ENCODE results near the gene TBL1Y. TPM values are rescaled to one million over a fixed set of nuclear protein-coding genes. Genes with fewer than 3 reads are reported as not detected.

The TBL1Y gene
- total RNA-seq, 1 donor from 2014 or later: 0.64 TPM

DNA sequence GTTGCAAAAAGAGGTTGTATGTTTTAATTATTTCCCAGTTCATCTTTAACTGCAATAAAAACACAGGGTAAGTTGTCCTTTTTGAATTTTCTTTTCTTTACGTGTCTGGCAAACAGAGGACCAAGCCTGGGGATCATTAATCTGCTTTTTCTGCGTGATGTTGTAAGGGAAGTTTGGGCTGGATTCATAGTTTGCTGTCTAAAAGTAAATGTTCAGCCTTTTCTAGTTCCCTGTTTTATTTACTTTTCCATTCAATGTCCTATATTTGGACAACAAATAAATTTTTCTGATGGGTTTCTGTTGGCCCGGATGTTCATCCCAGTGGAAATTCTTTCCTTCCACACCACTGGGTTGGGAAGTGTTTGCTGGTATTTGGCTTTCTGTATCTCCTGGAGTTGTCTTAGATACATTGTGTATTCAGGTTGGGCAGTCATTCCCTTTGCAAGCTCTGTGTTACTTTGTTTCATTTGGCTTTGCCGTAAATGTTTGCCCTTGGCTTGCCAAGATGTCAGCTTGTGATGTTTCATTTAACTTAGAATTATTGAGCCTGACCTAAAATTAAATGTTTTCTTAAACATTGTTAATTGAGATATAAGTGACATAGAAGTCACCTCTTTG lies 21.4 kb downstream of the TBL1Y start:
- Mint-ChIP-seq H3K36me3 (ENCODE audit: low read depth, unreplicated experiment) (no peaks in the 10 kb centered on the region), H3K4me3 (ENCODE audit: unreplicated experiment) (no peak overlapping the region), H3K9me3 (ENCODE audit: unreplicated experiment) (no peaks in the 10 kb centered on the region), H3K4me1 (ENCODE audit: low read depth, unreplicated experiment) (no peaks in the 10 kb centered on the region), H3K27me3 (ENCODE audit: low read depth, unreplicated experiment) (no peaks in the 10 kb centered on the region), H3K27ac (ENCODE audit: unreplicated experiment) (no peak overlapping the region)
- Histone ChIP-seq H3K36me3 (ENCODE audit: insufficient read depth, low read length) (no peaks in the 10 kb centered on the region), H3K79me2 (ENCODE audit: insufficient read depth, low read length) (no peaks in the 10 kb centered on the region), H3K27ac (ENCODE audit: low read depth, low read length) (no peak overlapping the region), H2AFZ (ENCODE audit: low read depth, low read length) (no peak overlapping the region), H3K9me3 (ENCODE audit: insufficient read depth, low read depth, low read length) (no peaks in the 10 kb centered on the region), H4K20me1 (ENCODE audit: insufficient read depth, low read length) (no peaks in the 10 kb centered on the region), H3K4me2 (ENCODE audit: low read length) (no peak overlapping the region), H3K4me3 (ENCODE audit: insufficient read depth, low read depth, low read length) (no peak overlapping the region), H3K4me1 (ENCODE audit: insufficient read depth, low read length) (no peaks in the 10 kb centered on the region), H3K9ac (ENCODE audit: low read length) (no peak overlapping the region), H3K27me3 (ENCODE audit: insufficient read depth, low read length) (no peaks in the 10 kb centered on the region)
- FAIRE-seq (no peak), DNase-seq (ENCODE audit: low read depth) (no peak)
- no peak for TF ChIP-seq CTCF (IDR thresholded peaks at IDR 0.05; ENCODE audit: insufficient read depth, low read depth, low read length)
- TF ChIP-seq EZH2 (IDR thresholded peaks at IDR 0.05; ENCODE audit: insufficient read depth, low read length): no peak

GRCh38 chrY:6935497-6935896 lies 25.0 kb downstream of the TBL1Y start:
- Histone ChIP-seq H3K9ac (ENCODE audit: low read length) (no peak overlapping the region), H3K27ac (ENCODE audit: low read depth, low read length) (no peak overlapping the region), H3K9me3 (ENCODE audit: insufficient read depth, low read depth, low read length) (no peaks in the 10 kb centered on the region), H3K4me1 (ENCODE audit: insufficient read depth, low read length) (no peaks in the 10 kb centered on the region), H3K27me3 (ENCODE audit: insufficient read depth, low read length) (no peaks in the 10 kb centered on the region), H3K79me2 (ENCODE audit: insufficient read depth, low read length) (no peaks in the 10 kb centered on the region), H4K20me1 (ENCODE audit: insufficient read depth, low read length) (no peaks in the 10 kb centered on the region), H2AFZ (ENCODE audit: low read depth, low read length) (no peak overlapping the region), H3K4me3 (ENCODE audit: insufficient read depth, low read depth, low read length) (no peak overlapping the region), H3K36me3 (ENCODE audit: insufficient read depth, low read length) (no peaks in the 10 kb centered on the region), H3K4me2 (ENCODE audit: low read length) (no peak overlapping the region)
- no peak for TF ChIP-seq CTCF (IDR thresholded peaks at IDR 0.05; ENCODE audit: insufficient read depth, low read depth, low read length)
- no peak for TF ChIP-seq EZH2 (IDR thresholded peaks at IDR 0.05; ENCODE audit: insufficient read depth, low read length)
- Mint-ChIP-seq H3K27ac (ENCODE audit: unreplicated experiment) (no peak overlapping the region), H3K4me3 (ENCODE audit: unreplicated experiment) (no peak overlapping the region), H3K9me3 (ENCODE audit: unreplicated experiment) (peaks cover 2% of the 10 kb centered on the region), H3K27me3 (ENCODE audit: low read depth, unreplicated experiment) (no peaks in the 10 kb centered on the region), H3K36me3 (ENCODE audit: low read depth, unreplicated experiment) (no peaks in the 10 kb centered on the region), H3K4me1 (ENCODE audit: low read depth, unreplicated experiment) (no peaks in the 10 kb centered on the region)
- DNase-seq (ENCODE audit: low read depth) (no peak), FAIRE-seq (no peak)

DNA sequence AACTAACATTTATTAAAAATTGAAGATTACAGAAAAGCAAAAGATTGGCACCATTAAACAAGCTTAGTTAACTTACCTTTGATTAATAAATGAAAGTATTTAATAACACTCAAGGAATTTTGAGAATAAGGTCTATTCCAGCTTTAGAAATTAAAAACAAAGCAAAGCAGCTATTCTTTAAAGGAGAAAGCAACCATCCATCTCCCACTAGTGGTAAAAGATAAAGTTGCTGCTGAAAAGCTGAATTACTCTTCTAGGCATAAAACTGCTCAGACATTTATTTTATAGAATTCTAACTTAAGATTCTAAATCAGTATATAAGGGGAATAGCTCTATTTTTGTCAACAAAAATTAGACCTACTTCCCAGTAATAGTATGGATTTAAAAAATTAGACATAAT lies 37.2 kb downstream of the TBL1Y start:
- H3K27me3 ChIP-seq (ENCODE audit: insufficient read depth, low read length): no peaks in the 10 kb centered on the region
- Mint-ChIP-seq H3K27ac (ENCODE audit: unreplicated experiment) (no peak overlapping the region), H3K27me3 (ENCODE audit: low read depth, unreplicated experiment) (no peaks in the 10 kb centered on the region), H3K4me1 (ENCODE audit: low read depth, unreplicated experiment) (no peaks in the 10 kb centered on the region), H3K9me3 (ENCODE audit: unreplicated experiment) (no peaks in the 10 kb centered on the region), H3K4me3 (ENCODE audit: unreplicated experiment) (no peak overlapping the region), H3K36me3 (ENCODE audit: low read depth, unreplicated experiment) (no peaks in the 10 kb centered on the region)
- H3K4me1 ChIP-seq (ENCODE audit: insufficient read depth, low read length): no peaks in the 10 kb centered on the region
- H3K4me2 ChIP-seq (ENCODE audit: low read length): no peak overlapping the region
- DNase-seq (ENCODE audit: low read depth): no peak
- FAIRE-seq: no peak
- no peaks in the 10 kb centered on the region for H4K20me1 ChIP-seq (ENCODE audit: insufficient read depth, low read length)
- H3K36me3 ChIP-seq (ENCODE audit: insufficient read depth, low read length): no peaks in the 10 kb centered on the region
- TF ChIP-seq CTCF (IDR thresholded peaks at IDR 0.05; ENCODE audit: insufficient read depth, low read depth, low read length): no peak
- no peak for TF ChIP-seq EZH2 (IDR thresholded peaks at IDR 0.05; ENCODE audit: insufficient read depth, low read length)
- H3K79me2 ChIP-seq (ENCODE audit: insufficient read depth, low read length): no peaks in the 10 kb centered on the region
- H3K9ac ChIP-seq (ENCODE audit: low read length): no peak overlapping the region
- H3K4me3 ChIP-seq (ENCODE audit: insufficient read depth, low read depth, low read length): no peak overlapping the region
- no peaks in the 10 kb centered on the region for H3K9me3 ChIP-seq (ENCODE audit: insufficient read depth, low read depth, low read length)
- no peak overlapping the region for H2AFZ ChIP-seq (ENCODE audit: low read depth, low read length)
- H3K27ac ChIP-seq (ENCODE audit: low read depth, low read length): no peak overlapping the region

Measured in astrocyte (in vitro differentiated cells and primary cell).